Measurements from ENCODE around the gene SLC22A23. TPM values are rescaled to one million over a fixed set of nuclear protein-coding genes. Genes with fewer than 3 reads are reported as not detected.

SLC22A23 gene
- total RNA-seq, 2 experiments from 2014 or later: 13.4 to 13.6 TPM

DNA sequence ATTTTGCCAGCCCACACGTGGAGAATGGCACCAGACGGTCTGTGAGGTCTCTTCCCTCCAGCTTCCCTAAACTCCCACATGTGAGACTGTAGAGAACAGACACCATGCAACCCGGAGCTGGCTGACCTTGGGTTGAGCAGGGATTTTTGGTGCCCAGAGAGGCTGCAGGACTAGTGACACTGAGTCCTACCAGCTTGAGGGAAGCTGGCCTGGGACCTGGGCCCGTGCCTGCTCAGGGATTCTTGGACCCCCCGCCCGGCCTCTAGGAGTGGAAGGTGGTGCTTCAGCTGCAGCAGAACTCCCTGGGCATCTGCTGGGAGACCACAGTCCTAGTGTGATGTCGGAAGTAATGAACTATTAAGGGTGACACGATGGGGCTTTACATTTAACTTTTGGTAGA is 194.9 kb downstream of the SLC22A23 start:
- peak overlapping the region; percentile 96 for H3K4me3 Mint-ChIP-seq
- TF ChIP-seq, protein P1, sequence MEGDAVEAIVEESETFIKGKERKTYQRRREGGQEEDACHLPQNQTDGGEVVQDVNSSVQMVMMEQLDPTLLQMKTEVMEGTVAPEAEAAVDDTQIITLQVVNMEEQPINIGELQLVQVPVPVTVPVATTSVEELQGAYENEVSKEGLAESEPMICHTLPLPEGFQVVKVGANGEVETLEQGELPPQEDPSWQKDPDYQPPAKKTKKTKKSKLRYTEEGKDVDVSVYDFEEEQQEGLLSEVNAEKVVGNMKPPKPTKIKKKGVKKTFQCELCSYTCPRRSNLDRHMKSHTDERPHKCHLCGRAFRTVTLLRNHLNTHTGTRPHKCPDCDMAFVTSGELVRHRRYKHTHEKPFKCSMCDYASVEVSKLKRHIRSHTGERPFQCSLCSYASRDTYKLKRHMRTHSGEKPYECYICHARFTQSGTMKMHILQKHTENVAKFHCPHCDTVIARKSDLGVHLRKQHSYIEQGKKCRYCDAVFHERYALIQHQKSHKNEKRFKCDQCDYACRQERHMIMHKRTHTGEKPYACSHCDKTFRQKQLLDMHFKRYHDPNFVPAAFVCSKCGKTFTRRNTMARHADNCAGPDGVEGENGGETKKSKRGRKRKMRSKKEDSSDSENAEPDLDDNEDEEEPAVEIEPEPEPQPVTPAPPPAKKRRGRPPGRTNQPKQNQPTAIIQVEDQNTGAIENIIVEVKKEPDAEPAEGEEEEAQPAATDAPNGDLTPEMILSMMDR (IDR thresholded peaks at IDR 0.05): no peak
- no peak overlapping the region for H3K4me3 ChIP-seq (ENCODE audit: low read length)
- H3K4me1 ChIP-seq (ENCODE audit: insufficient read depth, low read length): peaks cover 62% of the 10 kb centered on the region
- no peak overlapping the region for H3K27ac ChIP-seq (ENCODE audit: low read depth in 1 of 2, low read length in 2 of 2)
- POLR2A ChIA-PET: interaction anchor here (0.7 to 1.2 kb wide), 2 partner anchors 105 to 194 kb away, joined by 3 read pairs; partner anchors contain the start of genes RIPK1 and TUBB2A
- DNase-seq: no peak
- H3K27ac Mint-ChIP-seq: peak overlapping the region; percentile 10
- H3K27me3 Mint-ChIP-seq: no peaks in the 10 kb centered on the region
- H3K36me3 Mint-ChIP-seq (ENCODE audit: low read depth): peaks cover 38% of the 10 kb centered on the region
- CTCF ChIA-PET: interaction anchor here (1.4 kb wide), 1 partner anchor 10 kb away, joined by 8 read pairs; no protein-coding TSS in a partner anchor
- intact Hi-C loops (cut with DNase I, micrococcal nuclease): loop anchor here (5.0 to 10.0 kb wide), 2 partner anchors 755 to 873 kb away; partner anchors contain the start of gene ECI2 (in 1 of the 2)
- H3K36me3 ChIP-seq (ENCODE audit: insufficient read depth, low read length): peaks cover 35% of the 10 kb centered on the region
- no peaks in the 10 kb centered on the region for H3K9me3 Mint-ChIP-seq
- no peaks in the 10 kb centered on the region for H3K27me3 ChIP-seq (ENCODE audit: control insufficient read depth in 1 of 2, insufficient read depth in 2 of 2, low read length in 2 of 2)
- no peak for ATAC-seq (ENCODE audit: poor library complexity)
- peaks cover 56% of the 10 kb centered on the region for H3K4me1 Mint-ChIP-seq (ENCODE audit: low read depth)
- no peaks in the 10 kb centered on the region for H3K9me3 ChIP-seq (ENCODE audit: control insufficient read depth in 1 of 2, insufficient read depth in 1 of 2, low read length in 2 of 2)

DNA sequence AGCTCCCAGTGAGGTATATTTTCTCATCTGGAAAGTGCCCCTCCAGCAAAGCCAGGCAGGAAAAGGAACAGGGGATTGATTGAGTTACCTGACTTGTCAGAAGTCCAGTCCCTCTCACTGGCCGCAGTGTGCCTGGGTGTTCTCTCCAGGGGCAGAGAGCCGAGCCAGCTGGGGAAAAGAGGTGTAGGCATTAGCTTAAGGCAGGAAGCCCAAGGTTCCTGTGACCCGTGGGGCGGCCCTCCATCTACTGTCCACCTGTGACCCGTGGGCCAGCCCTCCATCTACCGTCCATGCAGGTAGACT is 195.4 kb downstream of the SLC22A23 start:
- intact Hi-C loops (cut with DNase I, micrococcal nuclease): loop anchor here (5.0 to 10.0 kb wide), 2 partner anchors 756 to 873 kb away; partner anchors contain the start of gene ECI2 (in 1 of the 2)
- Mint-ChIP-seq H3K4me1 (ENCODE audit: low read depth) (peaks cover 54% of the 10 kb centered on the region), H3K9me3 (no peaks in the 10 kb centered on the region), H3K4me3 (peak overlapping the region; percentile 96), H3K36me3 (ENCODE audit: low read depth) (peaks cover 36% of the 10 kb centered on the region), H3K27me3 (no peaks in the 10 kb centered on the region), H3K27ac (peak overlapping the region; percentile 68)
- no peak overlapping the region for H3K27ac ChIP-seq (ENCODE audit: low read depth in 1 of 2, low read length in 2 of 2)
- TF ChIP-seq, protein P1 (IDR thresholded peaks at IDR 0.05): no peak
- H3K4me3 ChIP-seq (ENCODE audit: low read length): no peak overlapping the region
- DNase-seq (no peak), ATAC-seq (ENCODE audit: poor library complexity) (no peak)
- POLR2A ChIA-PET: no interaction called here
- CTCF ChIA-PET: interaction anchor here (1.4 kb wide), 1 partner anchor 729 kb away, joined by 3 read pairs; no protein-coding TSS in a partner anchor
- H3K9me3 ChIP-seq (ENCODE audit: control insufficient read depth in 1 of 2, insufficient read depth in 1 of 2, low read length in 2 of 2): no peaks in the 10 kb centered on the region
- peaks cover 35% of the 10 kb centered on the region for H3K36me3 ChIP-seq (ENCODE audit: insufficient read depth, low read length)
- H3K4me1 ChIP-seq (ENCODE audit: insufficient read depth, low read length): peaks cover 62% of the 10 kb centered on the region
- no peaks in the 10 kb centered on the region for H3K27me3 ChIP-seq (ENCODE audit: control insufficient read depth in 1 of 2, insufficient read depth in 2 of 2, low read length in 2 of 2)

DNA sequence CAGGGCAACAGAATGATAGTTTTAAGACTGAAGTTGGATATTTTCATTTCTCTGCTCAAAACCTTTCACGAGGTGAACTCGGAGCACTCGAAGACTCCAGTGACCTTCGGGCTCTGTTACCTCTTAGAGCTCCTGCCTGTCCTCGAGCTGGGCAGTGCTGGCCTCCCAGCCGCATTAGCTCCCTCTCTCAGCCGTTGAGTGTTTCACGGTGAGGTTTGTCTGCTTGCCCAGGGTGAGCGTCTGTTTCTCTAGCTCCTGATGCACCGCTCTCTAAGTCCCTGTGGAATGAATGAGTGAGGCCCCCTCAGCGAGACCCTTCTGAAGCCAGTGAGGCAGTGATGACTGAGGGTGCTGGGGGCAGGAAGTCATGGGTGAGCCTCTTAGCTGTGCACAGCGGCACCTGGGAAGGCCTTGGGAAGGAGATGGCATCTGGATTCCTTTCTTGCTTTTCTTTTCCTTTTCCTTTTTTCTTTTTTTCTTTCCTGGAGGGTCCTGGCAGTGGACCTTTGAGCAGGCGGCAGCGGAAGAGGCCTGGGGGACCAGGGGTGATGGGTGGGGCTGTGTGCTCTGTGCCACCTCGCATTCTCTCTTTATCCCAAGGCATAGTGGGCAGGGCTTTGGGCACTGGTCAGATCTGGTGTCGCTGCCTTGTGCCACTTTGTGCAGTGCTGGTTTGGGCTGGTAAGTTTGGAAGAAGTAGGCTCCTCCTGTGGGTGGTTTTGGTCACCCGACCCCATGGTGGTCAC is 195.9 kb downstream of the SLC22A23 start:
- Histone ChIP-seq H3K4me3 (ENCODE audit: low read length) (no peak overlapping the region), H3K27me3 (ENCODE audit: control insufficient read depth in 1 of 2, insufficient read depth in 2 of 2, low read length in 2 of 2) (no peaks in the 10 kb centered on the region), H3K27ac (ENCODE audit: low read depth in 1 of 2, low read length in 2 of 2) (no peak overlapping the region), H3K9me3 (ENCODE audit: control insufficient read depth in 1 of 2, insufficient read depth in 1 of 2, low read length in 2 of 2) (no peaks in the 10 kb centered on the region), H3K36me3 (ENCODE audit: insufficient read depth, low read length) (peaks cover 30% of the 10 kb centered on the region), H3K4me1 (ENCODE audit: insufficient read depth, low read length) (peaks cover 58% of the 10 kb centered on the region)
- Mint-ChIP-seq H3K9me3 (no peaks in the 10 kb centered on the region), H3K27me3 (no peaks in the 10 kb centered on the region), H3K4me3 (peak overlapping the region; percentile 96), H3K4me1 (ENCODE audit: low read depth) (peaks cover 50% of the 10 kb centered on the region), H3K27ac (peak overlapping the region; percentile 68), H3K36me3 (ENCODE audit: low read depth) (peaks cover 32% of the 10 kb centered on the region)
- ATAC-seq (ENCODE audit: poor library complexity) (no peak), DNase-seq (no peak)
- intact Hi-C loops (cut with DNase I, micrococcal nuclease): loop anchor here (5.0 to 10.0 kb wide), 2 partner anchors 756 to 874 kb away; partner anchors contain the start of gene ECI2 (in 1 of the 2)
- ChIA-PET CTCF (interaction anchor here (1.4 to 2.1 kb wide), 2 partner anchors 10 to 730 kb away, joined by 3 to 10 read pairs; no protein-coding TSS in a partner anchor), POLR2A (no interaction called here)
- TF ChIP-seq, protein P1 (IDR thresholded peaks at IDR 0.05): no peak
